B cell (primary cell): Measurements from ENCODE around the gene TENT5C. TPM values are rescaled to one million over a fixed set of nuclear protein-coding genes. Genes with fewer than 3 reads are reported as not detected.

Experiments used
- ATAC-seq: fragments of 200-7000 bp; cut with Tn5 transposase; one replicate; pipeline ENCODE4 v1.10.0; 2021; ENCODE audit warnings: low read depth, mild to moderate bottlenecking, moderate number of reproducible peaks, moderate library complexity
- CTCF ChIA-PET: fragments of 350-600 bp; sonication (Branson Sonifier 250); formaldehyde crosslinking; loops from one replicate; lab custom pipeline; 2021; ENCODE audit warnings: antibody characterized with exemption, inconsistent platforms; lab: Charles Lee
- POLR2A ChIA-PET: fragments of 350-600 bp; sonication (Branson Sonifier 250); formaldehyde crosslinking; loops from one replicate; lab custom pipeline; 2021; ENCODE audit warnings: antibody characterized with exemption; lab: Charles Lee
- DNase-seq: peaks from one replicate; pipeline ENCODE4 v3.0.0; 2013
- H2AFZ ChIP-seq: 2 replicates; pipeline ENCODE4 v1.6.1; 2012; ENCODE audit warnings: mild to moderate bottlenecking, low read depth, low read length; ENCODE audit not compliant: insufficient read depth, poor library complexity, severe bottlenecking
- H3K27ac ChIP-seq, 2 donors: 1 replicate in 1 of 2; 2 replicates in 1 of 2; pipeline ENCODE4 v1.5.1; 2012 to 2013; ENCODE audit warnings: low read length in 2 of 2, mild to moderate bottlenecking in 2 of 2, moderate library complexity in 1 of 2
- H3K27me3 ChIP-seq, 4 experiments: fragments of 200-600 bp in 1 of 4; sonication (generic) in 1 of 4; replicated peaks in 1 of 4; 1 replicate in 2 of 4; 2 replicates in 2 of 4; pipeline versions ENCODE4 v1.6.1 to v1.7.0; 2013 to 2016; ENCODE audit warnings: low read length in 3 of 4, mild to moderate bottlenecking in 2 of 4, mixed read lengths in 1 of 4, moderate library complexity in 1 of 4; ENCODE audit not compliant: insufficient read depth in 4 of 4, control insufficient read depth in 3 of 4; ENCODE audit errors: control extremely low read depth in 1 of 4
- H3K36me3 ChIP-seq, 2 experiments: replicated peaks in 1 of 2; 1 replicate in 1 of 2; 2 replicates in 1 of 2; pipeline versions ENCODE4 v1.6.1 to v1.7.1; 2013; ENCODE audit warnings: low read length in 1 of 2; ENCODE audit not compliant: insufficient read depth in 2 of 2, control insufficient read depth in 1 of 2; ENCODE audit errors: control extremely low read depth in 1 of 2, extremely low read depth in 1 of 2
- H3K4me1 ChIP-seq, 2 donors: fragments of 200-600 bp in 1 of 2; sonication (generic) in 1 of 2; 1 replicate in 1 of 2; 2 replicates in 1 of 2; pipeline versions ENCODE4 v1.5.1 to v1.6.1; 2013 to 2017; ENCODE audit warnings: low read length in 2 of 2; ENCODE audit not compliant: control insufficient read depth in 2 of 2, insufficient read depth in 2 of 2
- H3K4me2 ChIP-seq: replicated peaks from 2 replicates; pipeline ENCODE3; 2012; ENCODE audit warnings: mild to moderate bottlenecking, low read depth, low read length; ENCODE audit not compliant: poor library complexity, severe bottlenecking
- H3K4me3 ChIP-seq, 5 experiments: fragments of 200-600 bp in 1 of 5; sonication (generic) in 1 of 5; 1 replicate in 3 of 5; 2 replicates in 2 of 5; pipeline versions ENCODE4 v1.5.1 to v1.7.0; 2011 to 2016; ENCODE audit warnings: low read length in 4 of 5, mild to moderate bottlenecking in 4 of 5, low read depth in 2 of 5, control low read depth in 1 of 5, moderate library complexity in 1 of 5; ENCODE audit not compliant: insufficient read depth in 1 of 5; ENCODE audit errors: control extremely low read depth in 1 of 5, extremely low read depth in 1 of 5
- H3K79me2 ChIP-seq: fragments of 200-600 bp; sonication (generic); one replicate; pipeline ENCODE4 v1.6.0; 2016; ENCODE audit warnings: low read length; ENCODE audit not compliant: control insufficient read depth, insufficient read depth
- H3K9ac ChIP-seq: fragments of 200-600 bp; sonication (generic); 2 replicates; pipeline ENCODE4 v1.6.1; 2017; ENCODE audit warnings: mild to moderate bottlenecking, low read length, moderate library complexity
- H3K9me3 ChIP-seq, 3 donors: one replicate each; pipeline versions ENCODE4 v1.6.1 to v1.7.1; 2013; ENCODE audit warnings: low read length in 2 of 3; ENCODE audit not compliant: control insufficient read depth in 2 of 3, insufficient read depth in 1 of 3; ENCODE audit errors: control extremely low read depth in 1 of 3
- H4K20me1 ChIP-seq: 2 replicates; pipeline ENCODE4 v1.6.0; 2012; ENCODE audit warnings: mild to moderate bottlenecking, low read length; ENCODE audit not compliant: insufficient read depth, control insufficient read depth, poor library complexity, severe bottlenecking
- H3K27ac Mint-ChIP-seq: one replicate; pipeline ENCODE4 v1.8.0; 2021; ENCODE audit warnings: mixed read lengths
- H3K27me3 Mint-ChIP-seq: one replicate; pipeline ENCODE4 v1.8.0; 2021; ENCODE audit warnings: mixed read lengths
- H3K4me1 Mint-ChIP-seq: one replicate; pipeline ENCODE4 v1.8.0; 2021; ENCODE audit warnings: mixed read lengths
- H3K4me3 Mint-ChIP-seq: one replicate; pipeline ENCODE4 v1.8.0; 2021; ENCODE audit warnings: mixed read lengths
- H3K9me3 Mint-ChIP-seq: one replicate; pipeline ENCODE4 v1.8.0; 2022; ENCODE audit warnings: mixed read lengths; ENCODE audit not compliant: insufficient read depth
- CTCF ChIP-seq: fragments of 200-600 bp; IDR thresholded peaks from one replicate; pipeline ENCODE4 v1.8.0; 2022; ENCODE audit warnings: antibody characterized with exemption, mild to moderate bottlenecking
- EZH2 ChIP-seq: IDR thresholded peaks from 2 replicates; pipeline ENCODE4 v1.6.1; 2012; ENCODE audit warnings: borderline replicate concordance, low read depth, mild to moderate bottlenecking, moderate library complexity, low read length; ENCODE audit not compliant: insufficient read depth, poor library complexity, severe bottlenecking
- WGBS: methylation state at CpG from one replicate; pipeline ENCODE4 v1.1.5; 2013; ENCODE audit warnings: missing lambda C conversion rate; ENCODE audit not compliant: insufficient coverage; 5-methylcytosine and 5-hydroxymethylcytosine counted together
- intact Hi-C: fragments of 100-400 bp; cut with micrococcal nuclease; formaldehyde crosslinking; loops from one replicate; pipeline ENCODE4 v1.10.0; 2022
- polyA plus RNA-seq: library from polyadenylated mRNA; depleted of rRNA; stranded (reverse); fragments of >200 nt; gene quantifications from 2 replicates; pipeline ENCODE4 v1.2.3, GENCODE V29; 2012
- total RNA-seq, 2 donors: library from RNA; stranded (reverse); fragments of 120-200 nt in 1 of 2; gene quantifications; 1 replicate in 1 of 2; 2 replicates in 1 of 2; pipeline versions ENCODE4 v1.2.3 to v1.2.4, GENCODE V29; 2013 to 2022

Gene TENT5C
- total and polyA plus RNA-seq, 2 donors (not counting 1 experiment from before 2014, with no cell fraction given) = 65.4 to 112 TPM

- Mint-ChIP-seq H3K27me3 (no peaks in the 10 kb centered on the region), H3K9me3 (no peaks in the 10 kb centered on the region), H3K4me3 (no peak overlapping the region), H3K27ac (no peak overlapping the region), H3K4me1 (peaks cover 40% of the 10 kb centered on the region)
- Histone ChIP-seq H3K4me2 (no peak overlapping the region), H3K4me1 (peaks cover 55 to 62% of the 10 kb centered on the region in 2 donors), H3K27ac (no peak overlapping the region), H2AFZ (no peak overlapping the region), H3K36me3 (no peaks in the 10 kb centered on the region), H3K27me3 (no peaks in the 10 kb centered on the region), H3K4me3 (no peak overlapping the region), H3K79me2 (peaks cover 31% of the 10 kb centered on the region), H3K9ac (no peak overlapping the region), H3K9me3 (peaks cover 0 to 3% (median 0%) of the 10 kb centered on the region in 3 donors), H4K20me1 (no peaks in the 10 kb centered on the region)
- intact Hi-C loops = no loop called here
- TF ChIP-seq EZH2 (no peak), CTCF (no peak)
- ATAC-seq = no peak
- CTCF ChIA-PET = interaction anchor here (0.9 kb wide), 1 partner anchor 22 kb away, joined by 4 read pairs; no protein-coding TSS in a partner anchor
- POLR2A ChIA-PET = no interaction called here
- WGBS = 94% methylated on average over 9 of the region's 12 CpGs
- DNase-seq = no peak
Measured at GRCh38 chr1:117646956-117647355, 41.1 kb downstream of the TENT5C start.

GRCh38 chr1:117648015-117648414 is 42.2 kb downstream of the TENT5C start:
- Mint-ChIP-seq H3K4me1 (peaks cover 50% of the 10 kb centered on the region), H3K27ac (no peak overlapping the region), H3K9me3 (no peaks in the 10 kb centered on the region), H3K27me3 (no peaks in the 10 kb centered on the region), H3K4me3 (no peak overlapping the region)
- Histone ChIP-seq H4K20me1 (no peaks in the 10 kb centered on the region), H3K9me3 (peaks cover 0 to 3% (median 0%) of the 10 kb centered on the region in 3 donors), H2AFZ (no peak overlapping the region), H3K27ac (no peak overlapping the region), H3K4me2 (no peak overlapping the region), H3K79me2 (peaks cover 28% of the 10 kb centered on the region), H3K9ac (no peak overlapping the region), H3K4me1 (peaks cover 59 to 62% of the 10 kb centered on the region in 2 donors), H3K36me3 (no peaks in the 10 kb centered on the region), H3K4me3 (no peak overlapping the region), H3K27me3 (no peaks in the 10 kb centered on the region)
- POLR2A ChIA-PET = interaction anchor here (0.9 kb wide), 1 partner anchor 11 kb away, joined by 3 read pairs; no protein-coding TSS in a partner anchor
- no peak for TF ChIP-seq EZH2
- TF ChIP-seq CTCF = no peak
- CTCF ChIA-PET = interaction anchor here (0.6 to 1.1 kb wide), 2 partner anchors 24 to 1277 kb away, joined by 3 read pairs; no protein-coding TSS in a partner anchor
- no CpG with 5 or more reads among the region's 2 CpGs for WGBS
- intact Hi-C loops = no loop called here
- DNase-seq = no peak
- no peak for ATAC-seq
